C4-2B (cell line): ENCODE data around the gene CCDC28B.

Source experiments
- H3K27ac ChIP-seq: fragments of 450-650 bp; 2 replicates; pipeline ENCODE4 v1.5.1; 2017
- ZFX ChIP-seq: fragments of 450-650 bp; IDR thresholded peaks from 2 replicates; pipeline ENCODE4 v1.6.1; 2017
- TF ChIP-seq, protein P1 (sequence below): fragments of 450-650 bp; conservative IDR thresholded peaks from 2 replicates; pipeline ENCODE4 v1.5.1; 2017; ENCODE audit warnings: mild to moderate bottlenecking

CCDC28B gene

GRCh38 chr1:32234792-32235191 is 34.4 kb downstream of the CCDC28B start:
- no peak overlapping the region for H3K27ac ChIP-seq
- TF ChIP-seq, protein P1, sequence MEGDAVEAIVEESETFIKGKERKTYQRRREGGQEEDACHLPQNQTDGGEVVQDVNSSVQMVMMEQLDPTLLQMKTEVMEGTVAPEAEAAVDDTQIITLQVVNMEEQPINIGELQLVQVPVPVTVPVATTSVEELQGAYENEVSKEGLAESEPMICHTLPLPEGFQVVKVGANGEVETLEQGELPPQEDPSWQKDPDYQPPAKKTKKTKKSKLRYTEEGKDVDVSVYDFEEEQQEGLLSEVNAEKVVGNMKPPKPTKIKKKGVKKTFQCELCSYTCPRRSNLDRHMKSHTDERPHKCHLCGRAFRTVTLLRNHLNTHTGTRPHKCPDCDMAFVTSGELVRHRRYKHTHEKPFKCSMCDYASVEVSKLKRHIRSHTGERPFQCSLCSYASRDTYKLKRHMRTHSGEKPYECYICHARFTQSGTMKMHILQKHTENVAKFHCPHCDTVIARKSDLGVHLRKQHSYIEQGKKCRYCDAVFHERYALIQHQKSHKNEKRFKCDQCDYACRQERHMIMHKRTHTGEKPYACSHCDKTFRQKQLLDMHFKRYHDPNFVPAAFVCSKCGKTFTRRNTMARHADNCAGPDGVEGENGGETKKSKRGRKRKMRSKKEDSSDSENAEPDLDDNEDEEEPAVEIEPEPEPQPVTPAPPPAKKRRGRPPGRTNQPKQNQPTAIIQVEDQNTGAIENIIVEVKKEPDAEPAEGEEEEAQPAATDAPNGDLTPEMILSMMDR: no peak

GRCh38 chr1:32239337-32239736 is 38.9 kb downstream of the CCDC28B start:
- H3K27ac ChIP-seq: no peak overlapping the region
- TF ChIP-seq ZFX: no peak
- TF ChIP-seq, protein P1: no peak

- peak overlapping the region; percentile 63 for H3K27ac ChIP-seq
- TF ChIP-seq ZFX: no peak
- TF ChIP-seq, protein P1: no peak
These were observed 39.4 kb downstream of the CCDC28B start for GRCh38 chr1:32239790-32240139.

GRCh38 chr1:32240140-32240951 is 40.0 kb downstream of the CCDC28B start:
- peak overlapping the region; percentile 63 for H3K27ac ChIP-seq

GRCh38 chr1:32241001-32241763 is 40.8 kb downstream of the CCDC28B start:
- TF ChIP-seq ZFX: no peak
- TF ChIP-seq, protein P1: no peak
- H3K27ac ChIP-seq: peak overlapping the region; percentile 63

More at GRCh38 chr1:32240140-32240951, 40.0 kb downstream of the CCDC28B start:
- TF ChIP-seq, protein P1: peak; percentile 27
- peak; percentile 33; the same call in 1 of the 2 replicates for TF ChIP-seq ZFX

DNA sequence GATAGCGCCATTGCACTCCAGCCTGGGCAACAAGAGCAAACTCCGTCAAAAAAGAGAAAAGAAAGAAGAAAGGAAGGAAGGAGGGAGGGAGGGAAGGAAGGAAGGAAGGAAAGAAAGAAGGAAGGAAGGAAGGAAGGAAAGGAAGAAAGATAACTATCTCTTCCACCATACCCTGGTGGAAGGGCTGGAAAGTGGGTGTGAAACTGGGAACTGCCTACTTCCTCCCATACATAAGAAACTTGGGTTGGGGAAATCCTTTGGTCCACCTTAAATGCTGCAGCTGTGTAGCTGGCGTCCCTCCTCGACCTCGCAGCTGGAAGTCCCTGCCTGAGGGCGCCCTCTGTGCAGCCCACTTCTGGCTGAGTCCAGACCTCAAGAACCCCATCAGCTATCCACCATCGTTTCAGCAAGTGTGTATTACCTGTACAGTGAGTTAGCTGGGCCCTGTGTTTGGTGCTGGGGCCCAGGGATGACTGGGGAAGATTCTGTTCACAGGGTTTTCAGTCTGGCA is 42.0 kb downstream of the CCDC28B start:
- no peak for TF ChIP-seq ZFX
- H3K27ac ChIP-seq: no peak overlapping the region

DNA sequence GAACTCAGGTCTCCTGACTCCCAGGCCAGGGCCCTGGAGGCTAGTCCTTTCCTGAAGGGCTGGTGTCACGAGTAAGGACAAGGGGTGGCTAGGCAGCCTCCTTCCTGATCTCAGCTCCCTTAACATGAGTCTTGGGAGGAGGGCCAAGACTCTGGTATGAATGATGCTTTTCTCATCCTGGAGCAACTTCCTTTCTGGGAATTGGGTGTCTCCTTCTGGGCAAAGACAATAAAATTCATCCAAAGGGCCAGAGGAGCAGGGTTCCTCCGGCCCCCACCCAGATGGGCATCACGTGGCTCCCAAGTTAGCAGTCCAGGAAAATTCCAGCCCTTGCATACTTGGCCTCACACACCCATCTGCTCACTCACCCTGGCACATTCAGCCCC is 46.5 kb downstream of the CCDC28B start, which contains the start of gene FAM167B:
FAM167B (plus strand) TSS at position 335 of the 386 bp plus-strand sequence. CDS start 200 bp downstream, outside the sequence.
- H3K27ac ChIP-seq: no peak within 1 kb of the TSS
- TF ChIP-seq, protein P1: no peak
- TF ChIP-seq ZFX: no peak
